Measurements from ENCODE around the gene SYTL1.

Gene SYTL1

GRCh38 chr1:27403065-27403726 lies 61.4 kb downstream of the SYTL1 start:
- DNase-seq (ENCODE audit: low read depth in 2 of 2): no peak

All from stimulated activated CD4-positive, alpha-beta T cell treated with anti-CD3 and anti-CD28 coated beads, Interleukin-15, amount 100 ng/mL, for 48 hours (primary cell).